Ishikawa (cell line): ENCODE measurements around the gene BDP1.

ENCODE experiments used
- CEBPB ChIP-seq: IDR thresholded peaks from 2 replicates; pipeline ENCODE4 v1.6.1; 2012
- CREB1 ChIP-seq: IDR thresholded peaks from 2 replicates; pipeline ENCODE4 v1.6.1; 2012; ENCODE audit warnings: low read depth
- EGR1 ChIP-seq: IDR thresholded peaks from 2 replicates; pipeline ENCODE4 v1.6.1; 2012
- EP300 ChIP-seq: IDR thresholded peaks from 2 replicates; pipeline ENCODE4 v1.6.1; 2012; ENCODE audit warnings: borderline replicate concordance
- FOXM1 ChIP-seq: IDR thresholded peaks from 2 replicates; pipeline ENCODE4 v1.6.1; 2012; ENCODE audit warnings: low read depth, borderline replicate concordance
- NFIC ChIP-seq: IDR thresholded peaks from 2 replicates; pipeline ENCODE4 v1.6.1; 2012
- RAD21 ChIP-seq: IDR thresholded peaks from 2 replicates; pipeline ENCODE4 v1.6.1; 2012; ENCODE audit warnings: low read depth
- TAF1 ChIP-seq: IDR thresholded peaks from 2 replicates; pipeline ENCODE4 v1.6.1; 2012; ENCODE audit warnings: low read depth, mild to moderate bottlenecking
- TCF12 ChIP-seq: IDR thresholded peaks from 2 replicates; pipeline ENCODE4 v1.6.1; 2012; ENCODE audit warnings: low read depth
- TEAD4 ChIP-seq: IDR thresholded peaks from 2 replicates; pipeline ENCODE4 v1.6.1; 2012
- YY1 ChIP-seq: IDR thresholded peaks from 2 replicates; pipeline ENCODE4 v1.6.1; 2012; ENCODE audit warnings: low read depth
- ZBTB7A ChIP-seq: IDR thresholded peaks from 2 replicates; pipeline ENCODE4 v1.6.1; 2012; ENCODE audit warnings: low read depth
- TF ChIP-seq, protein P1 (sequence below): IDR thresholded peaks from 2 replicates; pipeline ENCODE4 v1.6.1; 2012; ENCODE audit warnings: low read depth, mild to moderate bottlenecking
- TF ChIP-seq, protein P2 (sequence below): IDR thresholded peaks from 2 replicates; pipeline ENCODE4 v1.6.1; 2012
- TF ChIP-seq, protein P3 (sequence below): IDR thresholded peaks from 2 replicates; pipeline ENCODE4 v1.6.1; 2012

Gene BDP1, protein sequence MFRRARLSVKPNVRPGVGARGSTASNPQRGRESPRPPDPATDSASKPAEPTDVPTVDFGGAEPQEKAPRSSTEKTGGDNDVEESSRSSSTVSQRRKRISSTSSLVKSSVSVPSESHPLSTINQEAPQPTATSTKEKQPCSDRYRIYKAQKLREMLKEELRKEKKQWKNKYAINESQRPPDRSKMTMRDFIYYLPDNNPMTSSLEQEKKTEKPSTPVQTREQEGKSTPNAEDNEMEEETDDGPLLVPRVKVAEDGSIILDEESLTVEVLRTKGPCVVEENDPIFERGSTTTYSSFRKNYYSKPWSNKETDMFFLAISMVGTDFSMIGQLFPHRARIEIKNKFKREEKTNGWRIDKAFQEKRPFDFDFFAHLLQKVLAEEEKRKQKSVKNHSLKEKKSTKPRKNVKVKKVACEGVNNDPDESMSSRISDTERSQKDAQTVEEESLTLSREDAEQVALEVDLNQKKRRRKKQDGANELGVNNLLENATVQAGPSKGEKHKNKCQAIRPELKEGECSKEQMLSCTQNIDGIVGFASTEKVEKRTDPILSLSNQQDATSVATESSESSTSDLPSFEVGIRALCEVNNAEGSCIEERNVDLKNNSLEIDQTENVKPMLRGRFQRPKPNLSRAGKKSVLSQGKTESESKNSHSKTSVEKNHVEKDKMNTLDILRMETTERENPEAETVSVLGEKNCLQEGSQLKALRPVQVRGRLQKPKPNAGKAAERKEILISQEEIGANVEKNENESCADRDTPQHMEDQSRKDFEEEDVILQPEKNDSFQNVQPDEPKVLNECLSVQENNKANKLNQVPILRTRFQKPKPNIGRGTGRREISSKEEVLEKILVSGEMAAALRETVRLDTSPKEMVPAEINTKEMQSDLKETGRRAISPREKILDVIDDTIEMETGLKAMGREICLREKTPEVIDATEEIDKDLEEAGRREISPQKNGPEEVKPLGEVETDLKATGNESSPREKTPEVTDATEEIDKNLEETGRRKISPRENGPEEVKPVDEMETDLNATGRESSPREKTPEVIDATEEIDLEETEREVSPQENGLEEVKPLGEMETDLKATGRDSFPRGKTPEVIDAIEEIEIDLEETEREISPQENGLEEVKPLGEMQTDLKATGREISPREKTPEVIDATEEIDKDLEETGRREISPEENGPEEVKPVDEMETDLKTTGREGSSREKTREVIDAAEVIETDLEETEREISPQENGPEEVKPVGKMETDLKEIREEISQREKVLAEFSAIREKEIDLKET (N-terminal part only)

DNA sequence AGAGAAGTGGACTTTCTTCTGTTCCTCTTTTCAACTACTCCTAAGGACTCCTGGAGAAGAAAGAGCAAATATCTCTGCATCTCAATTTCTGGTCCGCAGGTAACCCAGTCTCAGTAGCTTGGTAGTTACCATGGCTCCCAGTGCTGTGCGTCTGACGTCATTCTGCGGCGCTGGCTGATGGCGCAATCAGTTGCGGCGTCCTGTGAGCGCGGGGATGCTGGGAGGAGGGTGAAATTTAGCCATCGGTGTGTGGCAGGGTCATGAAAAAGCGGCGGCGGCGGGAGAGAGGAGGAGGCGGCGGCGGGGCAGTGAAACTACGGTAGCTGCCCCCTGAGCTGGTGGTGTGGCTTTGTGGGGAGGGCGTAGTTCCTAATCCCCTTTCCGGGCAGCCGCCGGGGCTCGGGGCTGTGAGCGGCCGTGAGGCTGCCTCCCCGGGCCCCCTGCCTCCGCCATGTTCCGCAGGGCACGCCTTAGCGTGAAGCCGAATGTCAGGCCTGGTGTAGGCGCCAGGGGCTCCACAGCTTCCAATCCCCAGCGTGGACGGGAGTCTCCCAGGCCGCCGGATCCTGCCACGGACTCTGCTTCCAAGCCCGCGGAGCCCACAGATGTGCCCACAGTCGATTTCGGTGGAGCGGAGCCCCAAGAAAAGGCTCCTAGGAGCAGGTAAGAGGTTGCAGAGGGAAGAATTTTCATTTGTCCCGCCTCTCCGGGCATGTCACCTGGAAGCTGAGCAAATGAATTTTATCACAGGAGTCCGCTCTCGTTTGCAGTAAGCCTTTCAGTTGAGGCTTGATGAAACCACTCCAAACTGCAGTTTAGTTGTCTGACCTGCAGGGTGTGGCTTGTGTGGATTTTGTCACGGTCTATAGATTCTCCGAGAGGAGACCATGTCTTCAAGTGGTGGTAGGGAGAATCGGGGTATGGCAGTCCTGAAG lies at the start of gene BDP1:
Gene BDP1 (plus strand): TSS at position 225 of the 935 bp plus-strand sequence. CDS start 227 bp downstream, at position 452.
- TF ChIP-seq, protein P1, sequence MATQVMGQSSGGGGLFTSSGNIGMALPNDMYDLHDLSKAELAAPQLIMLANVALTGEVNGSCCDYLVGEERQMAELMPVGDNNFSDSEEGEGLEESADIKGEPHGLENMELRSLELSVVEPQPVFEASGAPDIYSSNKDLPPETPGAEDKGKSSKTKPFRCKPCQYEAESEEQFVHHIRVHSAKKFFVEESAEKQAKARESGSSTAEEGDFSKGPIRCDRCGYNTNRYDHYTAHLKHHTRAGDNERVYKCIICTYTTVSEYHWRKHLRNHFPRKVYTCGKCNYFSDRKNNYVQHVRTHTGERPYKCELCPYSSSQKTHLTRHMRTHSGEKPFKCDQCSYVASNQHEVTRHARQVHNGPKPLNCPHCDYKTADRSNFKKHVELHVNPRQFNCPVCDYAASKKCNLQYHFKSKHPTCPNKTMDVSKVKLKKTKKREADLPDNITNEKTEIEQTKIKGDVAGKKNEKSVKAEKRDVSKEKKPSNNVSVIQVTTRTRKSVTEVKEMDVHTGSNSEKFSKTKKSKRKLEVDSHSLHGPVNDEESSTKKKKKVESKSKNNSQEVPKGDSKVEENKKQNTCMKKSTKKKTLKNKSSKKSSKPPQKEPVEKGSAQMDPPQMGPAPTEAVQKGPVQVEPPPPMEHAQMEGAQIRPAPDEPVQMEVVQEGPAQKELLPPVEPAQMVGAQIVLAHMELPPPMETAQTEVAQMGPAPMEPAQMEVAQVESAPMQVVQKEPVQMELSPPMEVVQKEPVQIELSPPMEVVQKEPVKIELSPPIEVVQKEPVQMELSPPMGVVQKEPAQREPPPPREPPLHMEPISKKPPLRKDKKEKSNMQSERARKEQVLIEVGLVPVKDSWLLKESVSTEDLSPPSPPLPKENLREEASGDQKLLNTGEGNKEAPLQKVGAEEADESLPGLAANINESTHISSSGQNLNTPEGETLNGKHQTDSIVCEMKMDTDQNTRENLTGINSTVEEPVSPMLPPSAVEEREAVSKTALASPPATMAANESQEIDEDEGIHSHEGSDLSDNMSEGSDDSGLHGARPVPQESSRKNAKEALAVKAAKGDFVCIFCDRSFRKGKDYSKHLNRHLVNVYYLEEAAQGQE: no peak
- TF ChIP-seq, protein P2, sequence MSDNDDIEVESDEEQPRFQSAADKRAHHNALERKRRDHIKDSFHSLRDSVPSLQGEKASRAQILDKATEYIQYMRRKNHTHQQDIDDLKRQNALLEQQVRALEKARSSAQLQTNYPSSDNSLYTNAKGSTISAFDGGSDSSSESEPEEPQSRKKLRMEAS: peak; percentile 60; the same call in 1 of the 2 replicates
- TF ChIP-seq EP300: no peak
- peak; percentile 84 for TF ChIP-seq TAF1
- TF ChIP-seq ZBTB7A: no peak
- peak; percentile 38; the same call in 1 of the 2 replicates for TF ChIP-seq FOXM1
- TF ChIP-seq CREB1: peak; percentile 99
- TF ChIP-seq, protein P3, sequence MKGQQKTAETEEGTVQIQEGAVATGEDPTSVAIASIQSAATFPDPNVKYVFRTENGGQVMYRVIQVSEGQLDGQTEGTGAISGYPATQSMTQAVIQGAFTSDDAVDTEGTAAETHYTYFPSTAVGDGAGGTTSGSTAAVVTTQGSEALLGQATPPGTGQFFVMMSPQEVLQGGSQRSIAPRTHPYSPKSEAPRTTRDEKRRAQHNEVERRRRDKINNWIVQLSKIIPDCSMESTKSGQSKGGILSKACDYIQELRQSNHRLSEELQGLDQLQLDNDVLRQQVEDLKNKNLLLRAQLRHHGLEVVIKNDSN: no peak
- no peak for TF ChIP-seq RAD21
- TF ChIP-seq YY1: peak; percentile 89
- TF ChIP-seq TEAD4: peak; percentile 29
- no peak for TF ChIP-seq EGR1
- TF ChIP-seq CEBPB: peak; percentile 95
- no peak for TF ChIP-seq NFIC
- no peak for TF ChIP-seq TCF12

DNA sequence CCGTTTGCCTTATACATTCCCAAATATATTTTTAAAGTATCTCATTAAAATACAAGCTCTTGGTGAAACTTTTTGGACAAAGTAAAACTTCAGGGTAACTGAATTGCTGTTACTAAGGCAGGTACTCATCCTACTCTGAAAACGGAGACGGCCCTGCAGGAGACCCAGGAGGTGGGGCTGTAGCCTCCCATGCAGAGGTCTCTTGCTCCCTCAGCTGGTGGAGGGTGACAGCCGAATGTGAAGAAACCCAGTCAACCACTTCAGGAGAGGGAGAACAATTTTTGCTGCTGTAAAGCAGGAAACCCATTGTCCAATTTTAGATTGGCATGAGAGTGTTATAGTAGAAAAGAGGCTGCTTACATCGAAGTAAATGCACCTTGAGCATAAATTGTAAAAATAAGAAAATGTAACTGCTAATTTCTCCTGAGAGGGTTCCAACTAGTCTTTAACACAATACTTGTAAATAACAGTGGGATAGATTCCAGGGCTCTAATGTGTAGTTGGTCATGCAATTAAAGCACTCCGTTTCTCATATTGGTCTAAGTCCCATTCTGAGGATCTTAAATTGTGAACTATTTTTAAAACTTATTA lies 8.1 kb upstream of the BDP1 start:
- TF ChIP-seq RAD21: peak; percentile 58

DNA sequence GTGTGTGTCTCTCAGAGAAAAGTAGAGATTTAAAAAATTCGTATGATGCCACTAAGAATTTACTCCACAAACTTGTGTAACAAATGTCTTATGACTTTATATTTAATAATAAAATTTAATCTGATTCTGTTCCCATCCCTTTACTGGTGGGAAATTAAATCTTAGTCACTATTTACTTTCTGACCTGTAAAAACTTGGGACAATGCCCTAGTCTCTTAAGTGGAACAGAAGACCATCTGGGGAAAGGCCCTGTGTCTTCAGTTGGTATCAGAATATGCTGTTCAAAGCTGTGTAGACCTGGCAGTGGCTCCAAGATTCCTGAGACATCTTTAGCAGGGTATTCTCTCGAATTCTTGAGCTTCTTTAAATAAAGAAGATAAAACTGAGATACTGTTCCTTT lies 2.6 kb upstream of the BDP1 start:
- TF ChIP-seq TCF12 (no peak), FOXM1 (no peak), YY1 (no peak), RAD21 (no peak), CREB1 (no peak), EGR1 (no peak), TEAD4 (no peak)
- TF ChIP-seq, protein P1: no peak

DNA sequence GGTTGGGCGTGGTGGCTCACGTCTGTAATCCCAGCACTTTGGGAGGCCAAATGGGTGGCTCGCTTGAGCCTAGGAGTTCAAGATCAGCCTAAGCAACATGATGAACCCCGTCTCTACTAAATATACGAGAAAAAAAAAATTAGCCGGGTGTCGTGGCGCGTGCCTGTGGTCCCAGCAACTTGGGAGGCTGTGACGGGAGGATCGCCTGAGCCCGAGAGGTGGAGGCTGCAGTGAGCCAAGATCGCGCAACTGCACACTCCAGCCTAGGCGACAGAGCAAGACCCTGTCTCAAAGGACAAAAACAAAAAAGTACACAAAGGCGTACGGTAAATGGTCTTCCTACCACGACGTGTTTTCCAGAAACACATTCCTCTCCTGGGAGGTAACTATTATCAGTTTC lies 538 bp upstream of the BDP1 start:
- TF ChIP-seq, protein P2: no peak
- TF ChIP-seq, protein P1: no peak
- TF ChIP-seq TCF12 (no peak), RAD21 (no peak), YY1 (no peak), EP300 (no peak), FOXM1 (no peak), NFIC (no peak), EGR1 (no peak), TAF1 (no peak), CEBPB (no peak), TEAD4 (no peak), CREB1 (no peak), ZBTB7A (no peak)
- TF ChIP-seq, protein P3: no peak
